Measurements from ENCODE around the gene KPNA2.
"Not testable (repeated sequence)": the region's sequence is repeated elsewhere in the genome, so short reads cannot be mapped to it uniquely, and the experiment has no call there.

DNA sequence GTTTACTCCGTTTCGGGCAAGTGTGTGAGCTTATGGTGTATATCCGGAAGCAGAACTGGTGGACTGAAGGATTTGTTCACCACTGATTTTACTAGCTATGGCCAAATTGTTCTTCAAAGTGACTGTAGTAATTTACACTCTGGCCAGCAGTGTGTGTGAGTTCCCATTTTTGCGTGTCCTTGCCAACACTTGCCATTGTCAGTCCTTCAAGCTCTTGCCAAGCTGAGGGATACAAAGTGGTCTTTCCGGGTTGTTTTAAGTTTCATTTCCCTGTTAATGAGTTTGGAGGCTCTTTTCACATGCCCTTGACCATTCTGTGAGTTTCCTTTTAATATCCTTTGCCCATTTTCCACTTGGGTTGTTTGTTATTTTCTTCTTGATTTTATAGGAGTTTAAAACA is 42.0 kb downstream of the KPNA2 start:
- TF ChIP-seq, protein P1, sequence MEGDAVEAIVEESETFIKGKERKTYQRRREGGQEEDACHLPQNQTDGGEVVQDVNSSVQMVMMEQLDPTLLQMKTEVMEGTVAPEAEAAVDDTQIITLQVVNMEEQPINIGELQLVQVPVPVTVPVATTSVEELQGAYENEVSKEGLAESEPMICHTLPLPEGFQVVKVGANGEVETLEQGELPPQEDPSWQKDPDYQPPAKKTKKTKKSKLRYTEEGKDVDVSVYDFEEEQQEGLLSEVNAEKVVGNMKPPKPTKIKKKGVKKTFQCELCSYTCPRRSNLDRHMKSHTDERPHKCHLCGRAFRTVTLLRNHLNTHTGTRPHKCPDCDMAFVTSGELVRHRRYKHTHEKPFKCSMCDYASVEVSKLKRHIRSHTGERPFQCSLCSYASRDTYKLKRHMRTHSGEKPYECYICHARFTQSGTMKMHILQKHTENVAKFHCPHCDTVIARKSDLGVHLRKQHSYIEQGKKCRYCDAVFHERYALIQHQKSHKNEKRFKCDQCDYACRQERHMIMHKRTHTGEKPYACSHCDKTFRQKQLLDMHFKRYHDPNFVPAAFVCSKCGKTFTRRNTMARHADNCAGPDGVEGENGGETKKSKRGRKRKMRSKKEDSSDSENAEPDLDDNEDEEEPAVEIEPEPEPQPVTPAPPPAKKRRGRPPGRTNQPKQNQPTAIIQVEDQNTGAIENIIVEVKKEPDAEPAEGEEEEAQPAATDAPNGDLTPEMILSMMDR (conservative IDR thresholded peaks at IDR 0.05 in 1 of 2, IDR thresholded peaks at IDR 0.05 in 1 of 2; ENCODE audit: extremely low read depth in 1 of 2, insufficient read depth in 1 of 2, low read depth in 1 of 2, low read length in 2 of 2) = not testable (repeated sequence)
- TF ChIP-seq EZH2 (IDR thresholded peaks at IDR 0.05; ENCODE audit: borderline replicate concordance, low read length) = not testable (repeated sequence)
